ENCODE results near the gene NTM. TPM values are rescaled to one million over a fixed set of nuclear protein-coding genes. Genes with fewer than 3 reads are reported as not detected.

Gene NTM
- total RNA-seq, 1 experiment from 2014 or later, result 0.73 TPM

- no peaks in the 10 kb centered on the region for H3K4me1 Mint-ChIP-seq (ENCODE audit: low read depth, unreplicated experiment)
- H3K9me3 ChIP-seq, result no peaks in the 10 kb centered on the region
- CTCF ChIA-PET, result no interaction called here
Measured at GRCh38 chr11:132118661-132119060, 748.2 kb downstream of the NTM start.

GRCh38 chr11:132119573-132119972, 749.2 kb downstream of the NTM start:
- Histone ChIP-seq H3K4me3 (ENCODE audit: low read depth, low read length) (no peak overlapping the region), H3K36me3 (ENCODE audit: control insufficient read depth, insufficient read depth, low read length) (no peaks in the 10 kb centered on the region), H3K27me3 (replicated peaks; ENCODE audit: control insufficient read depth, insufficient read depth, low read length) (no peaks in the 10 kb centered on the region), H3K4me1 (no peaks in the 10 kb centered on the region), H3K9me3 (no peaks in the 10 kb centered on the region)
- Mint-ChIP-seq H3K27me3 (ENCODE audit: insufficient read depth, unreplicated experiment) (peaks cover 3% of the 10 kb centered on the region), H3K36me3 (ENCODE audit: insufficient read depth, unreplicated experiment) (no peaks in the 10 kb centered on the region), H3K4me1 (ENCODE audit: low read depth, unreplicated experiment) (no peaks in the 10 kb centered on the region), H3K27ac (ENCODE audit: unreplicated experiment) (no peak overlapping the region), H3K4me3 (ENCODE audit: unreplicated experiment) (no peak overlapping the region), H3K9me3 (ENCODE audit: unreplicated experiment) (no peaks in the 10 kb centered on the region)
- DNase-seq, result no peak
- ChIA-PET POLR2A (no interaction called here), CTCF (no interaction called here)
- intact Hi-C loops (cut with micrococcal nuclease; ENCODE audit: unreplicated experiment), result no loop called here
- BruUV-seq (replicated peaks), result no TSS peak
- no peak for TF ChIP-seq CTCF (IDR thresholded peaks at IDR 0.05; ENCODE audit: insufficient read depth in 1 of 2, low read depth in 1 of 2, low read length in 1 of 2, severe bottlenecking in 1 of 2, unreplicated experiment in 1 of 2)

More at GRCh38 chr11:132118661-132119060, 748.2 kb downstream of the NTM start:
- H3K9me3 Mint-ChIP-seq (ENCODE audit: unreplicated experiment), result no peaks in the 10 kb centered on the region
- BruUV-seq (replicated peaks), result no TSS peak
- H3K36me3 Mint-ChIP-seq (ENCODE audit: insufficient read depth, unreplicated experiment), result no peaks in the 10 kb centered on the region
- POLR2A ChIA-PET, result no interaction called here
- H3K4me3 Mint-ChIP-seq (ENCODE audit: unreplicated experiment), result no peak overlapping the region
- intact Hi-C loops (cut with micrococcal nuclease; ENCODE audit: unreplicated experiment), result no loop called here
- no peak for TF ChIP-seq CTCF (IDR thresholded peaks at IDR 0.05; ENCODE audit: insufficient read depth in 1 of 2, low read depth in 1 of 2, low read length in 1 of 2, severe bottlenecking in 1 of 2, unreplicated experiment in 1 of 2)
- H3K27ac Mint-ChIP-seq (ENCODE audit: unreplicated experiment), result no peak overlapping the region
- no peak overlapping the region for H3K4me3 ChIP-seq (ENCODE audit: low read depth, low read length)
- H3K27me3 Mint-ChIP-seq (ENCODE audit: insufficient read depth, unreplicated experiment), result peaks cover 3% of the 10 kb centered on the region
- no peaks in the 10 kb centered on the region for H3K4me1 ChIP-seq
- no peak for DNase-seq
- no peaks in the 10 kb centered on the region for H3K27me3 ChIP-seq (replicated peaks; ENCODE audit: control insufficient read depth, insufficient read depth, low read length)
- no peaks in the 10 kb centered on the region for H3K36me3 ChIP-seq (ENCODE audit: control insufficient read depth, insufficient read depth, low read length)

- peaks cover 3% of the 10 kb centered on the region for H3K27me3 Mint-ChIP-seq (ENCODE audit: insufficient read depth, unreplicated experiment)
- CTCF ChIA-PET, result no interaction called here
- no peak overlapping the region for H3K4me3 Mint-ChIP-seq (ENCODE audit: unreplicated experiment)
- no peaks in the 10 kb centered on the region; the same call in none of the 2 replicates for H3K9me3 ChIP-seq
- no peaks in the 10 kb centered on the region for H3K4me1 ChIP-seq
- no peaks in the 10 kb centered on the region for H3K36me3 ChIP-seq (ENCODE audit: control insufficient read depth, insufficient read depth, low read length)
- H3K4me1 Mint-ChIP-seq (ENCODE audit: low read depth, unreplicated experiment), result no peaks in the 10 kb centered on the region
- no peaks in the 10 kb centered on the region for H3K9me3 Mint-ChIP-seq (ENCODE audit: unreplicated experiment)
- TF ChIP-seq CTCF (IDR thresholded peaks at IDR 0.05; ENCODE audit: insufficient read depth in 1 of 2, low read depth in 1 of 2, low read length in 1 of 2, severe bottlenecking in 1 of 2, unreplicated experiment in 1 of 2), result no peak
- no peaks in the 10 kb centered on the region for H3K27me3 ChIP-seq (replicated peaks; ENCODE audit: control insufficient read depth, insufficient read depth, low read length)
- H3K36me3 Mint-ChIP-seq (ENCODE audit: insufficient read depth, unreplicated experiment), result no peaks in the 10 kb centered on the region
- DNase-seq, result no peak
- no TSS peak for BruUV-seq (replicated peaks)
- no peak overlapping the region for H3K27ac Mint-ChIP-seq (ENCODE audit: unreplicated experiment)
- intact Hi-C loops (cut with micrococcal nuclease; ENCODE audit: unreplicated experiment), result no loop called here
- POLR2A ChIA-PET, result no interaction called here
- H3K4me3 ChIP-seq (ENCODE audit: low read depth, low read length), result no peak overlapping the region
Measured at GRCh38 chr11:132122735-132123134, 752.3 kb downstream of the NTM start.

Measured in Caco-2 (cell line).